SH-SY5Y (cell line): ENCODE results near the gene MRPL32.

Experiments used
- GATA2 ChIP-seq: IDR thresholded peaks from 2 replicates; pipeline ENCODE4 v1.6.1; 2011; ENCODE audit warnings: mild to moderate bottlenecking, low read depth, low read length
- GATA3 ChIP-seq: IDR thresholded peaks from 2 replicates; pipeline ENCODE4 v1.6.1; 2011; ENCODE audit warnings: low read depth, mild to moderate bottlenecking, low read length, moderate library complexity

- no peak for TF ChIP-seq GATA2
- TF ChIP-seq GATA3, result no peak
Measured at GRCh38 chr7:42913591-42913990, 18.6 kb upstream of the MRPL32 start.
